ENCODE results near the gene UNC45A.

- TF ChIP-seq POLR2A (IDR thresholded peaks at IDR 0.05), result no peak
- TF ChIP-seq CTCF (IDR thresholded peaks at IDR 0.05), result no peak
Measured at GRCh38 chr15:90905306-90906180, 29.5 kb upstream of the UNC45A start.
